Glutamatergic neuron (in vitro differentiated cells): Measurements from ENCODE around the gene PLEKHA3. TPM values are rescaled to one million over a fixed set of nuclear protein-coding genes. Genes with fewer than 3 reads are reported as not detected.

Experiments
- DNase-seq: peaks from one replicate; pipeline ENCODE4 v3.0.0; 2022
- H3K27ac Mint-ChIP-seq: one replicate; pipeline ENCODE4 v1.8.0; 2020; ENCODE audit warnings: mild to moderate bottlenecking, mixed read lengths, inconsistent platforms; ENCODE audit not compliant: unreplicated experiment
- H3K27me3 Mint-ChIP-seq: one replicate; pipeline ENCODE4 v1.8.0; 2020; ENCODE audit warnings: mild to moderate bottlenecking, moderate library complexity, mixed read lengths, inconsistent platforms; ENCODE audit not compliant: unreplicated experiment
- H3K36me3 Mint-ChIP-seq: one replicate; pipeline ENCODE4 v1.8.0; 2020; ENCODE audit warnings: mild to moderate bottlenecking, mixed read lengths, inconsistent platforms; ENCODE audit not compliant: unreplicated experiment
- H3K4me1 Mint-ChIP-seq: one replicate; pipeline ENCODE4 v1.8.0; 2020; ENCODE audit warnings: mild to moderate bottlenecking, low read depth, mixed read lengths, inconsistent platforms; ENCODE audit not compliant: unreplicated experiment
- H3K4me3 Mint-ChIP-seq: one replicate; pipeline ENCODE4 v1.8.0; 2020; ENCODE audit warnings: mild to moderate bottlenecking, mixed read lengths, inconsistent platforms; ENCODE audit not compliant: unreplicated experiment
- H3K9me3 Mint-ChIP-seq: one replicate; pipeline ENCODE4 v1.8.0; 2020; ENCODE audit warnings: mild to moderate bottlenecking, moderate library complexity, mixed read lengths, inconsistent platforms; ENCODE audit not compliant: unreplicated experiment
- CTCF ChIP-seq: fragments of 200-600 bp; sonication (generic); IDR thresholded peaks from one replicate; pipeline ENCODE4 v1.5.0; 2021; ENCODE audit not compliant: partially characterized antibody, unreplicated experiment
- total RNA-seq: library from RNA; stranded (reverse); fragmentation: NEBNext Ultra II Directional; extraction: Animal tissue kit (Norgen Biotek cat#: 25700); gene quantifications from one replicate; pipeline ENCODE4 v1.2.1, GENCODE V29; 2021; ENCODE audit not compliant: unreplicated experiment

The PLEKHA3 gene
- total RNA-seq, 1 donor from 2014 or later: 26.3 TPM

- peaks cover 3% of the 10 kb centered on the region for H3K27me3 Mint-ChIP-seq
- H3K4me1 Mint-ChIP-seq: peaks cover 2% of the 10 kb centered on the region
- no peaks in the 10 kb centered on the region for H3K36me3 Mint-ChIP-seq
- TF ChIP-seq CTCF: no peak
- no peak for DNase-seq
- H3K27ac Mint-ChIP-seq: no peak overlapping the region
- no peak overlapping the region for H3K4me3 Mint-ChIP-seq
- no peaks in the 10 kb centered on the region for H3K9me3 Mint-ChIP-seq
Measured at GRCh38 chr2:178473373-178473772, 6.9 kb upstream of the PLEKHA3 start.

DNA sequence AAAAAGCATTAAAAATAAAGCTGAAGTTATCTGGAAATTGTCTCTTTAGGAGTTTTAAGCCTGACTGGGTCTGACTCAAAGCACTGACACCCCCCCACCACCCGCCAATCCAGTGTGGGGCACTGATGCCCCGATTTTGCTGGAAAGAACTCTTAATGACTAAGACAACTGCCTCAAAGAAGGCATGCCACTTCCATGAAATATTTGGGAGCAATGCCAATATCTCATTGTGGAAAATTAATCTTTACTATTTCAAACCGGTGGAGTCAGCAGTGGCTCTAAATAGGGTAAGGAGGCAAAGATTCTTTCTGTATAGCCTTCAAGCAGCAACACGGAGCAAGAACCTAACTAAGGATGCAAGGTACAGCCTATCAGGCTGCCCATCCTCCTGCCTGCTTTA lies 6.3 kb upstream of the PLEKHA3 start:
- H3K4me1 Mint-ChIP-seq: peaks cover 2% of the 10 kb centered on the region
- peaks cover 2% of the 10 kb centered on the region for H3K9me3 Mint-ChIP-seq
- peaks cover 6% of the 10 kb centered on the region for H3K27me3 Mint-ChIP-seq
- DNase-seq: no peak
- H3K36me3 Mint-ChIP-seq: no peaks in the 10 kb centered on the region
- no peak overlapping the region for H3K4me3 Mint-ChIP-seq
- H3K27ac Mint-ChIP-seq: no peak overlapping the region
- TF ChIP-seq CTCF: no peak

DNA sequence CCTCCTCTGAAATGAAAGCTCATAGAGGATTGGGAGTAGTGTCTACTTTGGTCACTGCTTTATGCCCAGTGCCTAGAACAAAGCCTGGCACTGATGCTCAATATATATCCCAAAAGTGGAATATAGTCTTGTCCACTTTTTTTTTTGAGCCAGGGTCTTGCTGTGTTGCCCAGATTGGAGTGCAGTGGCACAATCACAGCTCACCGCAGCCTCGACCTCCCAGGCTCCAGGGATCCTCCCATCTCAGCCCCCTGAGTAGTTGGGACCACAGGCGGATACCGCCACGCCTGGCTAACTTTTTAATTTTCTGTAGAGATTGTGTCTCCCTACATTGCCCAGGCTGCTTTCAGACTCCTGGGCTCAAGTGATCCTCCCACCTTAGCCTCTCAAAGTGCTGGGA lies 5.7 kb upstream of the PLEKHA3 start:
- Mint-ChIP-seq H3K36me3 (no peaks in the 10 kb centered on the region), H3K27me3 (peaks cover 6% of the 10 kb centered on the region), H3K4me1 (peaks cover 2% of the 10 kb centered on the region), H3K27ac (no peak overlapping the region), H3K9me3 (peaks cover 5% of the 10 kb centered on the region), H3K4me3 (no peak overlapping the region)
- DNase-seq: no peak
- no peak for TF ChIP-seq CTCF

DNA sequence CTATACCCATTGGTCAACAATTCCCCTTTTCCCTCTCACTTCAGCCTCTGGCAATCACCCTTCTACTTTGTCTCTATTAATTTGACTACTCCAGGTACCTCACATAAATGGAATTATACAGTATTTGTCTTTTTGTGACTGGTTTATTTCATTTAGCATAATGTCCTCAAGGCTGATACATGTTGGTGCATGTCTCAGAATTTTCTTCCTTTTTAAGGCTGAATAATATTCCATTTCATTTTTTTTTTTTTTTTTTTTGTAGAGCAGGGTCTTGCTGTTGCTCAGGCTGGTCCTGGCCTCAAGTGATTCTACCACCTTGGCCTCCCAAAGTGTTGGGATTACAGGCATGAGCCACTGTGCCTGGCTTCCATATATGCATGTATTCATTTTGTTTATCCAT lies 3.8 kb upstream of the PLEKHA3 start:
- Mint-ChIP-seq H3K4me1 (peaks cover 4% of the 10 kb centered on the region), H3K9me3 (peaks cover 5% of the 10 kb centered on the region), H3K27me3 (peaks cover 11% of the 10 kb centered on the region), H3K36me3 (no peaks in the 10 kb centered on the region), H3K27ac (no peak overlapping the region), H3K4me3 (peak overlapping the region; percentile 71)
- no peak for DNase-seq
- TF ChIP-seq CTCF: no peak

DNA sequence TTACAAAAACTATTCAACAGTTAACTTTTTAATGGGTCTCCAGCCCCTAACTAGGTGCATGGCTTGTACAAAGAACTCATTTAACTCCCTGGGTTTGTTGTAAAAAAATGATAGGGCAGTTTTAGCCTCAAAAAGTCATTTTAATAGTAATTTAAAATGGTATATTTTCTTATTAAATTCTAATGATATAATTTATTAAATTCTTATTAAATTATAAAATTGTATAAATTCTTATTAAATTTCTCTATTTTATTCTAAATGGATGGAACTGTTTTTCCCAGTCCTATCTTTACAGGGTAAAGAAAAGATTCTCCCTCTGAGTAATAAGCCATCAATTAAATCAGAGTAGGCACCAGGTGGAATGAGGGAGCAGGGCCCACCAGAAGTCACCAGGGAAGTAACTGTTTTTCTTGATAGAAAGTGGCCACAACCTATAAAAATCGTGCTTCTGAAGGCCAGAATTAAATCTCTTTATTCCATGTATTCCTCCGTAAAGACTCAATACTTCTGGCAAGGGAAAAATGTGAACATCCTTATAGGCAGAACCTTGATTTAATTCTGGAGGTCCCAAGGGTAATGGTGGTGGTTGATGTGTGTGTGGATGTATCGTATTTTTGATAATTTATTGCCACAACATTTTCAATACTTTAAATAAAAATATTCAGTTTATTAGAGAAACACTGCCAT lies 2.7 kb upstream of the PLEKHA3 start:
- no peak for TF ChIP-seq CTCF
- no peaks in the 10 kb centered on the region for H3K36me3 Mint-ChIP-seq
- H3K4me3 Mint-ChIP-seq: peak overlapping the region; percentile 95
- peak overlapping the region; percentile 100 for H3K27ac Mint-ChIP-seq
- peaks cover 14% of the 10 kb centered on the region for H3K4me1 Mint-ChIP-seq
- no peak for DNase-seq
- H3K27me3 Mint-ChIP-seq: peaks cover 13% of the 10 kb centered on the region
- H3K9me3 Mint-ChIP-seq: peaks cover 5% of the 10 kb centered on the region
